MCF 10A (cell line): ENCODE measurements around the gene PSTK. TPM values are rescaled to one million over a fixed set of nuclear protein-coding genes. Genes with fewer than 3 reads are reported as not detected.
A peak's percentile ranks its signal among the peaks of the same experiment; 100 is the strongest.

Source experiments
- BruUV-seq: library from RNA; stranded (reverse); fragments of 400-500 nt; replicated peaks from 2 replicates; lab custom pipeline; 2021; lab: Mats Ljungman, UMichigan
- CTCF ChIA-PET: fragments of 300-600 bp; sonication (Branson Sonifier 250); formaldehyde crosslinking; extraction: SDS; loops from one replicate; lab custom pipeline; 2021; ENCODE audit warnings: antibody characterized with exemption, inconsistent platforms; lab: Yijun Ruan, JAX
- POLR2A ChIA-PET: fragments of 300-600, 350-650 bp; sonication (Branson Sonifier 250); formaldehyde crosslinking; extraction: SDS; loops from one replicate; lab custom pipeline; 2020; ENCODE audit warnings: antibody characterized with exemption, inconsistent platforms; lab: Yijun Ruan, JAX
- DNase-seq: peaks from one replicate; pipeline ENCODE4 v3.0.0-alpha.2; 2018; ENCODE audit not compliant: unreplicated experiment
- H3K27ac Mint-ChIP-seq: one replicate; pipeline ENCODE4 v1.8.0; 2022; ENCODE audit warnings: mild to moderate bottlenecking, low read depth, mixed read lengths; ENCODE audit not compliant: unreplicated experiment
- H3K27me3 Mint-ChIP-seq: one replicate; pipeline ENCODE4 v1.8.0; 2022; ENCODE audit warnings: mixed read lengths; ENCODE audit not compliant: insufficient read depth, unreplicated experiment
- H3K36me3 Mint-ChIP-seq: one replicate; pipeline ENCODE4 v1.8.0; 2022; ENCODE audit warnings: mild to moderate bottlenecking, moderate library complexity, mixed read lengths; ENCODE audit not compliant: insufficient read depth, unreplicated experiment
- H3K4me1 Mint-ChIP-seq: one replicate; pipeline ENCODE4 v1.8.0; 2022; ENCODE audit warnings: mixed read lengths; ENCODE audit not compliant: insufficient read depth, unreplicated experiment
- H3K4me3 Mint-ChIP-seq: one replicate; pipeline ENCODE4 v1.8.0; 2022; ENCODE audit warnings: mild to moderate bottlenecking, moderate library complexity, mixed read lengths; ENCODE audit not compliant: unreplicated experiment
- H3K9me3 Mint-ChIP-seq: one replicate; pipeline ENCODE4 v1.8.0; 2022; ENCODE audit warnings: mixed read lengths; ENCODE audit not compliant: unreplicated experiment
- CTCF ChIP-seq: fragments of 200-600 bp; IDR thresholded peaks from one replicate; pipeline ENCODE4 v1.8.0; 2022; ENCODE audit warnings: antibody characterized with exemption, mild to moderate bottlenecking; ENCODE audit not compliant: unreplicated experiment
- intact Hi-C: fragments of 100-400 bp; cut with micrococcal nuclease; formaldehyde crosslinking; loops from 2 replicates; pipeline ENCODE4 v1.14.1; 2022
- total RNA-seq: library from RNA; stranded (reverse); gene quantifications from 2 replicates; pipeline ENCODE4 v1.2.3, GENCODE V29; 2022

Gene PSTK
- total RNA-seq, 1 experiment from 2014 or later, result 8.3 TPM

- intact Hi-C loops, result no loop called here
- BruUV-seq, result no TSS peak
- ChIA-PET POLR2A (interaction anchor here (0.7 to 4.9 kb wide), 3 partner anchors 11 to 143 kb away, joined by 3 to 39 read pairs (median 3); partner anchors contain the start of gene BUB3), CTCF (interaction anchor here (0.6 to 1.4 kb wide), 4 partner anchors 12 to 121 kb away, joined by 3 to 4 read pairs (median 3); partner anchors contain the start of gene PSTK)
- H3K27ac Mint-ChIP-seq, result no peak overlapping the region
- H3K27me3 Mint-ChIP-seq, result no peaks in the 10 kb centered on the region
- TF ChIP-seq CTCF, result no peak
- no peak for DNase-seq
- H3K9me3 Mint-ChIP-seq, result no peaks in the 10 kb centered on the region
- H3K36me3 Mint-ChIP-seq, result peaks cover 10% of the 10 kb centered on the region
- no peak overlapping the region for H3K4me3 Mint-ChIP-seq
- H3K4me1 Mint-ChIP-seq, result peaks cover 19% of the 10 kb centered on the region
These were observed 31.8 kb downstream of the PSTK start for GRCh38 chr10:123011987-123012386.

GRCh38 chr10:123013456-123014419 is 33.5 kb downstream of the PSTK start:
- H3K36me3 Mint-ChIP-seq, result peaks cover 1% of the 10 kb centered on the region
- no peaks in the 10 kb centered on the region for H3K9me3 Mint-ChIP-seq
- no peak overlapping the region for H3K27ac Mint-ChIP-seq
- DNase-seq, result no peak
- intact Hi-C loops, result no loop called here
- POLR2A ChIA-PET, result interaction anchor here (0.6 to 1.5 kb wide), 6 partner anchors 9 to 833 kb away, joined by 3 to 5 read pairs (median 4); no protein-coding TSS in a partner anchor
- H3K27me3 Mint-ChIP-seq, result no peaks in the 10 kb centered on the region
- no peak for TF ChIP-seq CTCF
- CTCF ChIA-PET, result interaction anchor here (0.7 to 3.5 kb wide), 2 partner anchors 30 to 125 kb away, joined by 4 to 18 read pairs; no protein-coding TSS in a partner anchor
- peaks cover 18% of the 10 kb centered on the region for H3K4me1 Mint-ChIP-seq
- no peak overlapping the region for H3K4me3 Mint-ChIP-seq
- no TSS peak for BruUV-seq

GRCh38 chr10:123014772-123015171 is 34.6 kb downstream of the PSTK start:
- H3K9me3 Mint-ChIP-seq, result no peaks in the 10 kb centered on the region
- intact Hi-C loops, result no loop called here
- ChIA-PET POLR2A (interaction anchor here (0.9 to 1.7 kb wide), 6 partner anchors 9 to 139 kb away, joined by 3 to 6 read pairs (median 4); partner anchors contain the start of gene BUB3), CTCF (interaction anchor here (3.5 kb wide), 1 partner anchor 29 kb away, joined by 18 read pairs; no protein-coding TSS in a partner anchor)
- no TSS peak for BruUV-seq
- H3K4me1 Mint-ChIP-seq, result peaks cover 18% of the 10 kb centered on the region
- H3K36me3 Mint-ChIP-seq, result no peaks in the 10 kb centered on the region
- no peak for TF ChIP-seq CTCF
- DNase-seq, result peak; percentile 14
- H3K27ac Mint-ChIP-seq, result no peak overlapping the region
- H3K4me3 Mint-ChIP-seq, result no peak overlapping the region
- no peaks in the 10 kb centered on the region for H3K27me3 Mint-ChIP-seq

- H3K27me3 Mint-ChIP-seq, result no peaks in the 10 kb centered on the region
- no peak overlapping the region for H3K4me3 Mint-ChIP-seq
- BruUV-seq, result no TSS peak
- POLR2A ChIA-PET, result interaction anchor here (1.3 to 1.9 kb wide), 4 partner anchors 8 to 138 kb away, joined by 3 to 9 read pairs (median 6); partner anchors contain the start of genes BUB3 and IKZF5
- H3K36me3 Mint-ChIP-seq, result no peaks in the 10 kb centered on the region
- CTCF ChIA-PET, result interaction anchor here (1.2 to 3.5 kb wide), 2 partner anchors 18 to 28 kb away, joined by 3 to 18 read pairs; no protein-coding TSS in a partner anchor
- no peak for DNase-seq
- H3K9me3 Mint-ChIP-seq, result no peaks in the 10 kb centered on the region
- TF ChIP-seq CTCF, result no peak
- intact Hi-C loops, result no loop called here
- no peak overlapping the region for H3K27ac Mint-ChIP-seq
- H3K4me1 Mint-ChIP-seq, result peaks cover 18% of the 10 kb centered on the region
These were observed 36.0 kb downstream of the PSTK start for GRCh38 chr10:123016228-123016627.
